Neural progenitor cell (in vitro differentiated cells): Measurements from ENCODE around the gene RTL5.

Source experiments
- EZH2 ChIP-seq: fragments of 200-600 bp; sonication (generic); IDR thresholded peaks from 2 replicates; pipeline ENCODE4 v1.6.1; 2017; ENCODE audit warnings: antibody characterized with exemption, mild to moderate bottlenecking, moderate library complexity
- EZH2phosphoT487 ChIP-seq: fragments of 200-600 bp; sonication (generic); IDR thresholded peaks from 2 replicates; pipeline ENCODE4 v1.6.1; 2017; ENCODE audit warnings: antibody characterized with exemption
- TF ChIP-seq, protein P1 (sequence below): fragments of 200-600 bp; sonication (generic); IDR thresholded peaks from 2 replicates; pipeline ENCODE4 v1.5.1; 2017; ENCODE audit warnings: antibody characterized with exemption, mild to moderate bottlenecking

DNA sequence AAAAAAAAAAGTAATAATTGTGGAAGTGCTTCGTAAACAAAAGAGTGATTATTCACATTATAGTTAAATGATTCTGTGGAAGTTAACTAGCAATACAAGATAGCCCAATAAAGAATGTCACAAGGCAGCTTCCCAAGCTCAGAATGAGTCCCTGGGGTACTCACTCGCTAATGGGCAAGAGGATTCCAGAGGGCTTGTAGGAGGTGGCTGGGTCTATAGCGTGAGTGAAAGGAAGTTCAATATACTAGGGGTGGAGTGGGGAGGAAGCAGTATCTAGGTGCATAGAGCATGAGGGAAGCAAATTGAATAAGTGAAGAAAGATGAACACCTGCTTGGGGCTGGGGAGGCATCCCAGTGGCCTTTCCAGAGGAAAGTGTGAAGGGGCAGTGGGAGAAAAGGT, 42.5 kb downstream of the RTL5 start:
- TF ChIP-seq, protein P1, sequence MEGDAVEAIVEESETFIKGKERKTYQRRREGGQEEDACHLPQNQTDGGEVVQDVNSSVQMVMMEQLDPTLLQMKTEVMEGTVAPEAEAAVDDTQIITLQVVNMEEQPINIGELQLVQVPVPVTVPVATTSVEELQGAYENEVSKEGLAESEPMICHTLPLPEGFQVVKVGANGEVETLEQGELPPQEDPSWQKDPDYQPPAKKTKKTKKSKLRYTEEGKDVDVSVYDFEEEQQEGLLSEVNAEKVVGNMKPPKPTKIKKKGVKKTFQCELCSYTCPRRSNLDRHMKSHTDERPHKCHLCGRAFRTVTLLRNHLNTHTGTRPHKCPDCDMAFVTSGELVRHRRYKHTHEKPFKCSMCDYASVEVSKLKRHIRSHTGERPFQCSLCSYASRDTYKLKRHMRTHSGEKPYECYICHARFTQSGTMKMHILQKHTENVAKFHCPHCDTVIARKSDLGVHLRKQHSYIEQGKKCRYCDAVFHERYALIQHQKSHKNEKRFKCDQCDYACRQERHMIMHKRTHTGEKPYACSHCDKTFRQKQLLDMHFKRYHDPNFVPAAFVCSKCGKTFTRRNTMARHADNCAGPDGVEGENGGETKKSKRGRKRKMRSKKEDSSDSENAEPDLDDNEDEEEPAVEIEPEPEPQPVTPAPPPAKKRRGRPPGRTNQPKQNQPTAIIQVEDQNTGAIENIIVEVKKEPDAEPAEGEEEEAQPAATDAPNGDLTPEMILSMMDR, result no peak
- no peak for TF ChIP-seq EZH2phosphoT487
- no peak for TF ChIP-seq EZH2
